CD14-positive monocyte (primary cell): ENCODE data around the gene GNAS-AS1. TPM values are rescaled to one million over a fixed set of nuclear protein-coding genes. Genes with fewer than 3 reads are reported as not detected.

Source experiments
- DNase-seq, 3 donors: peaks; one replicate each; pipeline ENCODE4 v3.0.0-alpha.2; 2011 to 2022
- H2AFZ ChIP-seq: 2 replicates; pipeline ENCODE4 v1.6.0; 2012; ENCODE audit warnings: mild to moderate bottlenecking, low read depth, low read length, inconsistent platforms; ENCODE audit not compliant: insufficient read depth, poor library complexity, severe bottlenecking
- H3K27ac ChIP-seq, 2 donors: 1 replicate in 1 of 2; 2 replicates in 1 of 2; pipeline ENCODE4 v1.5.1; 2012 to 2013; ENCODE audit warnings: low read length in 2 of 2, control low read depth in 1 of 2, inconsistent platforms in 1 of 2, low read depth in 1 of 2, mild to moderate bottlenecking in 1 of 2
- H3K27me3 ChIP-seq, 2 donors: one replicate each; pipeline versions ENCODE4 v1.6.0 to v1.6.1; 2011 to 2013; ENCODE audit warnings: low read length in 2 of 2; ENCODE audit not compliant: control insufficient read depth in 2 of 2, insufficient read depth in 2 of 2
- H3K36me3 ChIP-seq, 2 donors: replicated peaks in 1 of 2; 1 replicate in 1 of 2; 2 replicates in 1 of 2; pipeline versions ENCODE4 v1.5.1 to v1.6.1; 2012 to 2013; ENCODE audit warnings: low read length in 2 of 2, control low read depth in 1 of 2, inconsistent platforms in 1 of 2, mild to moderate bottlenecking in 1 of 2; ENCODE audit not compliant: insufficient read depth in 2 of 2, control insufficient read depth in 1 of 2
- H3K4me1 ChIP-seq, 2 donors: 1 replicate in 1 of 2; 2 replicates in 1 of 2; pipeline versions ENCODE4 v1.5.1 to v1.6.1; 2012 to 2013; ENCODE audit warnings: low read length in 2 of 2, control low read depth in 1 of 2, inconsistent platforms in 1 of 2, mild to moderate bottlenecking in 1 of 2, moderate library complexity in 1 of 2; ENCODE audit not compliant: insufficient read depth in 2 of 2, control insufficient read depth in 1 of 2
- H3K4me2 ChIP-seq: replicated peaks from 2 replicates; pipeline ENCODE3; 2012; ENCODE audit warnings: low read length, moderate library complexity, mild to moderate bottlenecking; ENCODE audit not compliant: poor library complexity, severe bottlenecking; ENCODE audit errors: extremely low read depth
- H3K4me3 ChIP-seq, 3 experiments: fragments of 200-600 bp in 1 of 3; sonication (generic) in 1 of 3; replicated peaks in 1 of 3; 1 replicate in 2 of 3; 2 replicates in 1 of 3; pipeline ENCODE4 v1.5.1; 2011 to 2013; ENCODE audit warnings: low read length in 3 of 3, mild to moderate bottlenecking in 3 of 3, control low read depth in 2 of 3, low read depth in 2 of 3, inconsistent platforms in 1 of 3, moderate library complexity in 1 of 3
- H3K79me2 ChIP-seq: 2 replicates; pipeline ENCODE4 v1.6.0; 2012; ENCODE audit warnings: mild to moderate bottlenecking, control low read depth, inconsistent platforms, low read length, moderate library complexity; ENCODE audit not compliant: insufficient read depth
- H3K9ac ChIP-seq: 2 replicates; pipeline ENCODE4 v1.6.0; 2017; ENCODE audit warnings: low read length, mild to moderate bottlenecking; ENCODE audit not compliant: insufficient read depth, poor library complexity, severe bottlenecking
- H3K9me3 ChIP-seq, 2 donors: replicated peaks in 1 of 2; 1 replicate in 1 of 2; 2 replicates in 1 of 2; pipeline versions ENCODE4 v1.5.1 to v1.6.1; 2012 to 2013; ENCODE audit warnings: low read length in 2 of 2, control low read depth in 1 of 2; ENCODE audit not compliant: control insufficient read depth in 1 of 2, insufficient read depth in 1 of 2
- H4K20me1 ChIP-seq: 2 replicates; pipeline ENCODE4 v1.6.0; 2012; ENCODE audit warnings: mild to moderate bottlenecking, low read length, control low read depth, moderate library complexity; ENCODE audit not compliant: insufficient read depth
- H3K27ac Mint-ChIP-seq, 7 donors: one replicate each; pipeline ENCODE4 v1.8.0; 2020; ENCODE audit warnings: mild to moderate bottlenecking in 7 of 7, mixed read lengths in 7 of 7, moderate library complexity in 6 of 7, inconsistent platforms in 2 of 7
- H3K27me3 Mint-ChIP-seq, 3 donors: one replicate each; pipeline ENCODE4 v1.8.0; 2021 to 2022; ENCODE audit warnings: low read depth in 3 of 3, mild to moderate bottlenecking in 3 of 3, mixed read lengths in 3 of 3, moderate library complexity in 3 of 3, inconsistent platforms in 1 of 3
- H3K36me3 Mint-ChIP-seq, 2 donors: one replicate each; pipeline ENCODE4 v1.8.0; 2020; ENCODE audit warnings: mixed read lengths in 2 of 2, inconsistent platforms in 1 of 2, mild to moderate bottlenecking in 1 of 2
- H3K4me1 Mint-ChIP-seq: one replicate; pipeline ENCODE4 v1.8.0; 2020; ENCODE audit warnings: mild to moderate bottlenecking, mixed read lengths
- H3K4me3 Mint-ChIP-seq, 2 donors: one replicate each; pipeline ENCODE4 v1.8.0; 2020; ENCODE audit warnings: mild to moderate bottlenecking in 2 of 2, mixed read lengths in 2 of 2, moderate library complexity in 1 of 2
- H3K9me3 Mint-ChIP-seq, 7 donors: one replicate each; pipeline ENCODE4 v1.8.0; 2020 to 2022; ENCODE audit warnings: mixed read lengths in 7 of 7, mild to moderate bottlenecking in 6 of 7, moderate library complexity in 6 of 7, inconsistent platforms in 2 of 7
- WGBS: methylation state at CpG from one replicate; pipeline ENCODE4 v1.1.5; 2013; ENCODE audit warnings: missing lambda C conversion rate; ENCODE audit not compliant: insufficient coverage; 5-methylcytosine and 5-hydroxymethylcytosine counted together
- intact Hi-C, 2 donors: fragments of 100-400 bp; cut with micrococcal nuclease; formaldehyde crosslinking; loops; one replicate each; pipeline versions ENCODE4 v1.15.0 to v1.15.1; 2023
- polyA plus RNA-seq, 3 donors: library from polyadenylated mRNA; depleted of rRNA in 1 of 3; unstranded in 2 of 3; stranded (reverse) in 1 of 3; fragments of 300-500 nt in 2 of 3; fragments of >200 nt in 1 of 3; fragmentation: Illumina TruSeq in 2 of 3; gene quantifications; 1 replicate in 2 of 3; 2 replicates in 1 of 3; pipeline ENCODE4 v1.2.3, GENCODE V29; 2012 to 2021
- TF ChIP-seq, protein P1 (sequence below): fragments of 200-600 bp; IDR thresholded peaks from one replicate; pipeline ENCODE4 v1.8.0; 2022; ENCODE audit warnings: antibody characterized with exemption, mild to moderate bottlenecking

The GNAS-AS1 gene
- polyA plus RNA-seq, 3 donors: not detected

- no peak overlapping the region for H3K27ac ChIP-seq
- no peaks in the 10 kb centered on the region for H4K20me1 ChIP-seq
- no peak overlapping the region for H3K4me2 ChIP-seq
- Mint-ChIP-seq H3K4me1 (no peaks in the 10 kb centered on the region), H3K27me3 (peaks cover 22 to 39% (median 23%) of the 10 kb centered on the region in 3 donors), H3K4me3 (peak overlapping the region in 1 of 2 donors; percentile 51), H3K27ac (peak overlapping the region in 1 of 7 donors; percentile 30), H3K9me3 (no peaks in the 10 kb centered on the region), H3K36me3 (no peaks in the 10 kb centered on the region)
- H3K4me3 ChIP-seq: no peak overlapping the region
- H3K27me3 ChIP-seq: peaks cover 0 to 7% of the 10 kb centered on the region in 2 donors
- intact Hi-C loops: no loop called here
- H3K9me3 ChIP-seq: no peaks in the 10 kb centered on the region
- no peak overlapping the region for H2AFZ ChIP-seq
- no peak overlapping the region for H3K9ac ChIP-seq
- no peaks in the 10 kb centered on the region for H3K36me3 ChIP-seq
- H3K79me2 ChIP-seq: no peaks in the 10 kb centered on the region
- H3K4me1 ChIP-seq: no peaks in the 10 kb centered on the region
- DNase-seq: no peak
- TF ChIP-seq, protein P1, sequence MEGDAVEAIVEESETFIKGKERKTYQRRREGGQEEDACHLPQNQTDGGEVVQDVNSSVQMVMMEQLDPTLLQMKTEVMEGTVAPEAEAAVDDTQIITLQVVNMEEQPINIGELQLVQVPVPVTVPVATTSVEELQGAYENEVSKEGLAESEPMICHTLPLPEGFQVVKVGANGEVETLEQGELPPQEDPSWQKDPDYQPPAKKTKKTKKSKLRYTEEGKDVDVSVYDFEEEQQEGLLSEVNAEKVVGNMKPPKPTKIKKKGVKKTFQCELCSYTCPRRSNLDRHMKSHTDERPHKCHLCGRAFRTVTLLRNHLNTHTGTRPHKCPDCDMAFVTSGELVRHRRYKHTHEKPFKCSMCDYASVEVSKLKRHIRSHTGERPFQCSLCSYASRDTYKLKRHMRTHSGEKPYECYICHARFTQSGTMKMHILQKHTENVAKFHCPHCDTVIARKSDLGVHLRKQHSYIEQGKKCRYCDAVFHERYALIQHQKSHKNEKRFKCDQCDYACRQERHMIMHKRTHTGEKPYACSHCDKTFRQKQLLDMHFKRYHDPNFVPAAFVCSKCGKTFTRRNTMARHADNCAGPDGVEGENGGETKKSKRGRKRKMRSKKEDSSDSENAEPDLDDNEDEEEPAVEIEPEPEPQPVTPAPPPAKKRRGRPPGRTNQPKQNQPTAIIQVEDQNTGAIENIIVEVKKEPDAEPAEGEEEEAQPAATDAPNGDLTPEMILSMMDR: no peak
- WGBS: 85% methylated on average over 14 of the region's 22 CpGs
Observed at GRCh38 chr20:58800134-58800871, 50.4 kb downstream of the GNAS-AS1 start.

DNA sequence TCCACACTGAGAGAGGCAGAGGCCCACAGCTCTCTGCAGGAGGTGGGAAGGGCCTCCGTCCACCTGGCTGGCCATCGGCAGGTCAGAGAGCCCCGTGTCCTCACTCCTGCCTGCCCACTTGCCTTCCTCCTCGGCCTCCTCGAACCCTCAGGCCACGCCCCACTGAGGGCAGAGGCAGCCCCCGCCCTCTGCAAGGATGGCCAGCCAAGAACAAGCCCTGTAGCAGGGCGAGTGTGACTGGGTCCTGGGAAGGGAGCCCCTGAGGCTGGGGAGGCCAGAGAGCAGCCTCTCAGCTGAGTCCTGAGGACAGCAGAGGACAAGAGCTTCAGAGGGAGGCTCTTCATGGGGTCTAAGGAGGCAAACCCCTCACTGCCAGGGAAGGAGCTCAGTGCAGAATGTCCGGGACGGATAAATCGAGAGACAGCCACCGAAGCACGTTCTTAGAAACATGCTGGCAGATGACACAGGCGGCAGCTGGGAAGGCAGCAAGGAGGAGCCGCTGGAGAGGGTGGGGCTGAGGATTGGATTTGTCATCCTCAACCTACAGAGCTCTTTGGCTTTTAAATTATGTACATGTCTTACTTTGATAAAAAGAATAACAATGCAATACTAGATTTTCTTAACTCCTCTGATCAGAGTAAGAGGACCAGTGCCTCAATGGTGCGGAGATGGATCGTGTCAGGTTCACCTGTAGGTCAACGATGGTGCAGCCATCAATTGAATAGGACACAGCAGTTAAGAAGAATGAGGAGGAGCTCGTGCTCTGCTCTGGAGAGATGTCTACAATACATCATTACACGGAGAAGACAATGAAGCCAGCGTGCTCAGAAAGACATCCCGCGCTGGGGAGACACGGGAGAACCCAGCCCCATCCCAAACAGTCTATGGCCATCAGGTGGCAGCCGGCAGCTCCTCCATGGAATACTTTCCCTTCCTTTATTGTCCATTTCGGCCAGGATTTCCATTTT is 53.0 kb downstream of the GNAS-AS1 start:
- Histone ChIP-seq H3K9me3 (no peaks in the 10 kb centered on the region), H4K20me1 (no peaks in the 10 kb centered on the region), H3K4me2 (no peak overlapping the region), H3K27me3 (peaks cover 0 to 2% of the 10 kb centered on the region in 2 donors), H3K9ac (no peak overlapping the region), H3K4me3 (no peak overlapping the region), H3K27ac (no peak overlapping the region), H3K4me1 (no peaks in the 10 kb centered on the region), H3K79me2 (no peaks in the 10 kb centered on the region), H3K36me3 (no peaks in the 10 kb centered on the region), H2AFZ (no peak overlapping the region)
- TF ChIP-seq, protein P1: no peak
- H3K36me3 Mint-ChIP-seq: no peaks in the 10 kb centered on the region
- H3K9me3 Mint-ChIP-seq: no peaks in the 10 kb centered on the region
- intact Hi-C loops: no loop called here
- H3K4me1 Mint-ChIP-seq: no peaks in the 10 kb centered on the region
- 88% methylated on average over 17 of the region's 26 CpGs for WGBS
- H3K4me3 Mint-ChIP-seq: no peak overlapping the region
- no peak overlapping the region for H3K27ac Mint-ChIP-seq
- peaks cover 12 to 30% (median 17%) of the 10 kb centered on the region in 3 donors for H3K27me3 Mint-ChIP-seq
- DNase-seq: no peak
